DND-41 (cell line): ENCODE measurements around the gene EGR1.

Experiments used
- CTCF ChIP-seq: IDR thresholded peaks from 2 replicates; pipeline ENCODE4 v1.5.1; 2012; ENCODE audit warnings: borderline replicate concordance, low read length, moderate library complexity, mild to moderate bottlenecking; ENCODE audit not compliant: poor library complexity, severe bottlenecking; ENCODE audit errors: extremely low read depth
- EZH2 ChIP-seq: IDR thresholded peaks from 3 replicates; pipeline ENCODE4 v1.6.1; 2012; ENCODE audit warnings: borderline replicate concordance, low read depth, mild to moderate bottlenecking, moderate library complexity, low read length, inconsistent platforms; ENCODE audit not compliant: severe bottlenecking

GRCh38 chr5:138466900-138467710 is 1.8 kb downstream of the EGR1 start:
- no peak for TF ChIP-seq CTCF
- TF ChIP-seq EZH2: no peak
